Activated T-cell treated with anti-CD3 and anti-CD28 coated beads, Interleukin-2, amount 50 U/mL, for 4 hours (primary cell): ENCODE data around the gene LRRC46. TPM values are rescaled to one million over a fixed set of nuclear protein-coding genes. Genes with fewer than 3 reads are reported as not detected.

Source experiments
- ATAC-seq, 2 donors: fragments of 200-7000 bp; cut with Tn5 transposase; one replicate each; pipeline ENCODE4 v1.10.0; 2021
- DNase-seq: peaks from one replicate; pipeline ENCODE4 v3.0.0-alpha.2; 2020
- H3K27me3 Mint-ChIP-seq: one replicate; pipeline ENCODE4 v1.8.0; 2021; ENCODE audit warnings: low read depth, mixed read lengths
- H3K36me3 Mint-ChIP-seq: one replicate; pipeline ENCODE4 v1.8.0; 2022; ENCODE audit warnings: mixed read lengths; ENCODE audit not compliant: insufficient read depth
- H3K4me1 Mint-ChIP-seq: one replicate; pipeline ENCODE4 v1.8.0; 2021; ENCODE audit warnings: low read depth, mixed read lengths
- H3K4me3 Mint-ChIP-seq: one replicate; pipeline ENCODE4 v1.8.0; 2021; ENCODE audit warnings: mild to moderate bottlenecking, moderate library complexity, mixed read lengths
- H3K9me3 Mint-ChIP-seq: one replicate; pipeline ENCODE4 v1.8.0; 2021; ENCODE audit warnings: mixed read lengths
- total RNA-seq, 3 donors: library from RNA; stranded (reverse); gene quantifications; one replicate each; pipeline ENCODE4 v1.2.1, GENCODE V29; 2021

LRRC46 gene
- total RNA-seq, 3 donors from 2014 or later = 0.27 to 0.63 (median 0.29) TPM

DNA sequence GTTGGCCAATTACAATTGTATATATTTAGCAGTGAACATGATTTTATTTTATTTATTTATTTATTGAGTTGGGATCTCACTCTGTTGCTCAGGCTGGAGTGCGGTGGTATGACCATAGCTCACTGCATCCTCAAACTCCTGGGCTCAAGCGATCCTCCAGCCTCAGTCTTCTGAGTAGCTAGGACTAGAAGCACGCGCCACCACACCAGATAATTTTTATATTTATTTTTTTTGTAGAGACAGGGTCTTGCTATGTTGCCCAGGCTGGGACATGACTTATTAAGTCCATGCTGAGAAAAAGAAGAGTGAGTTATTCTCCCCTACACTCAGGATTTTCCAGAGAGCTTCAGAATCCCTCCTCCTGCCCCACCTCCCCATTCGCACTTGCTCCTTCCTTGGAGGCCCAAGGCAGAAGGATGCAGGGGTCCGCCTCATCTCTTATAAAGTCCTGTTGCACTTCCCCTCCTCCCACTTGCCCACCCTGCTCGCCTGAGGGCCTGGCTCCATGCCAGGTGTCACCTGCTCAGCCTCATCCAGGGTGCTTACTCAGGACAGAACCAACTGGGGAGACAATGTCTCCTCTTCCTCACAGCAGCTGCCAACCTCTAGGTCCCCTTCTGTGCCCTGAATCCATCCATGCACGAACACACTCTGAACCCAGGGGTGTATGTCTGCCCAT is 48.4 kb downstream of the LRRC46 start:
- Mint-ChIP-seq H3K27me3 (peaks cover 29% of the 10 kb centered on the region), H3K9me3 (no peaks in the 10 kb centered on the region), H3K4me1 (peaks cover 25% of the 10 kb centered on the region), H3K36me3 (no peaks in the 10 kb centered on the region), H3K4me3 (no peak overlapping the region)
- ATAC-seq (no peak), DNase-seq (no peak)

DNA sequence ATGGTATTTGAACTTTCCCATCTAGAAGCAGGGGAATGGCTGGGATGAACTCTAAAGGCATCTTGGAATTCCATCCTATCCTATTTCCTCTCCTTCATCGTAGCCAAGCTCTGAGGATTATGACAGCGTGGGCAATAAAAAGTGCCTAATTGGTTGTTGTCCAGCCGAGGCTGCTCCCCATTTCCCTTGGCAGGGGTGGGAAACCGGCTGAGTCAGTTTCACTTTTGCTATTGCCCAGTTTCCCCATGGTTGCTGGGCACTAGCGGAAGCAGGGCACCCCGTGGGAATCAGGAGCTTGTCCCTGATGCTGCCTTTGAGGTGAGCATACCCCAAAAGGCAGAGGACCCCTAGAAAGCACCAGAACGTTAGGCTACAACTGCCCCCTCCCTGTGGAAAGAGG is 50.8 kb downstream of the LRRC46 start:
- Mint-ChIP-seq H3K4me1 (peaks cover 37% of the 10 kb centered on the region), H3K27me3 (peaks cover 21% of the 10 kb centered on the region), H3K36me3 (no peaks in the 10 kb centered on the region), H3K9me3 (no peaks in the 10 kb centered on the region), H3K4me3 (no peak overlapping the region)
- ATAC-seq = no peak
- DNase-seq = no peak

DNA sequence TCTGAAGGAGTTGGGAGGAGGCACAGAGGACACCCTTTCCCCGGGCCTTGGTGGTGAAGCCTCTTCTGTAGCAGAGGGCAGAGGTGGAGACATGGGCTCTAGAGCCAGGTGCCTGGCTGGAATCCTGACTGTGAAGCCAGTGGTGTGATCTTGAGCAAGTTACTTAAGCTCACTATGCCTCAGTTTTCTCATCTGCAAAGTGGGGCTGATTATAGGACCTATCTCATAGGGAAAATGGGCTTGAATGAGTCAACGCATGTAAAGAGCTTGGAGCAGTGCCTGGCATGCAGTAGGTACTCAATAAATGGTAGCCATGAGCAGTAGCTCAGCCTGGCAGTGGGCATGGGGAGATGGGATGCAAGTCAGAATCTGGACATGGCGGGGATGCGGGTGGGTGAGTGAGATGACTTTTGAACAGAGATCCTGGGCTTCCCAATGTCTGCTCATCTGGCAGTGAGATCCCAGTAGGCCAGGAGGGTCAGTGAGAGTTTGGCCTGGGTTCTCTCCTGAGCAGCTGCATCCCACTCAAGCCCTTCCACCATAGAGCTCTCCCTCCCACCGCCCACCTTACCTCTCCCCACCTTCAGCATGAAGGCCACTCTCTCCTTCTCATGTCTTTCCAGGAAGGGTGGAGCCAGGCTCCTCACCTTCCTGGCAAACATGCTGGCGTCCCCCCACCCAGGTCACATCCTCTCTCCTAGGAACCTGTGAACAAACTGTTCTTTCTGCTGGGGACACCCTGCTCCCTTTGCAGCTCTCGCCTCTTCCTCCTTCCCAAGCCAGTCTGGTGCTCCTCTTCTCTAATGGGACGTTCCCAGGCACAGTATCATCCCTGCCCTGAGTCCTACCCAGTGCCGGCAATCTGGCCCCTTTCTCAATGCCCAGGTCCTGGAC is 51.5 kb downstream of the LRRC46 start:
- H3K36me3 Mint-ChIP-seq = no peaks in the 10 kb centered on the region
- H3K9me3 Mint-ChIP-seq = no peaks in the 10 kb centered on the region
- ATAC-seq = no peak
- H3K27me3 Mint-ChIP-seq = peaks cover 14% of the 10 kb centered on the region
- H3K4me3 Mint-ChIP-seq = no peak overlapping the region
- no peak for DNase-seq
- peaks cover 37% of the 10 kb centered on the region for H3K4me1 Mint-ChIP-seq

DNA sequence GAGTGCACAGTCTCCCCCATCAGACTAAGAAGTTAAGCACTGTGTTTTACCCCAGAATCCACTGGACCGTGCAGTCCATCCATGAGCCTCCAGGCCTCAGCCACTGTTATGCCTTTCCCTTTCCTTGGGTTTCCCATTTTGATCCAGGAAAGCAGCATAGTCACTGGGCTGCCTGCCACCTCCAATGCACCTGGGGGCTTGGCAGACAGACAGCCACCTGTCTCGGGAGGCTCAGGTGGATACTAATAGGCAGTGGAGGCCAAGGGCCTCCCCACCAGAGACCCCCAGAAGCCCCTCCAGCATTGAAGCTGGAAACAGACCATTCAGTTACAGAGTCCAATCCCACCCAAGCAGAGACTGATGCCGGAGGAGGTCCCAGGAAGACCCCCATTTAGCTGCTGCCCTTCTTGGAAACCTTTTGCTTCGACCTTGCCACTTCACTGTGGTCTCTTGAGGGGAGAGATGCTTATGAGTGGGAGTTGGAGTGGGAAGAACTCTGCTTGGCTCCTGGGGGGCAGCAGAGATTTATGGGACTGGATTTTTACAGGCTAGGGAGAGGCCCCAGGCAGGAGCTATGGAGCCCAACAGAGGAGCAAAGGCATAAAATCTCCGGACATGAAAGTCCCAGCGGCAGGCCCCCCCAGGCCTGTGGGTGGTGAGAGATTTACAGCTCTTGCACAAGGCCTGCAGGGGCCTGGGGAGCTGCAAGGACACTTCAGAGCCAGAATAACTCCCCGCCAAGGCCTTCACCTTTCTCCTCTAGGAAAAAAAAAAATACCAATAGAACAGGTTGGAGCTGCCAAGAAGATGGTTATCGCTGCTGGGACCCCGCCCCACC is 52.3 kb downstream of the LRRC46 start:
- ATAC-seq = no peak
- peaks cover 37% of the 10 kb centered on the region for H3K4me1 Mint-ChIP-seq

DNA sequence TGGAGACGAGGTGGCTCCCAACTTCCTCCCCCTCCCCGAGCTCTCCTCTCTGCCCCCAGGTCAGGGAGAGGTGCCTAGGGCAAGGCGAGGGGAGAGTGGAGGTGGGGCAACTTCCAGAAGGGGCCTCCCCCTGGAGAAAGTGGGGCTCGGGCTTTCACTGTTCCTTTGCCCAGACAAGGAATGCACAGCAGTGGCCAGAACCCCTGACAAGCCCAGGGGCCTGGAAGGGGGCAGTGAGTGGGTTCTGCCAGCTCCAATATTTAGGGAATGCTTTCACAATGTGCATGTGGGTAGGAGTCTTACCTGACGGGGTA is 52.9 kb downstream of the LRRC46 start:
- H3K4me1 Mint-ChIP-seq = peaks cover 33% of the 10 kb centered on the region
- H3K36me3 Mint-ChIP-seq = no peaks in the 10 kb centered on the region
- H3K4me3 Mint-ChIP-seq = no peak overlapping the region
- H3K9me3 Mint-ChIP-seq = no peaks in the 10 kb centered on the region
- ATAC-seq (no peak), DNase-seq (no peak)
- peaks cover 7% of the 10 kb centered on the region for H3K27me3 Mint-ChIP-seq

More for the DNA sequence above, 52.3 kb downstream of the LRRC46 start:
- DNase-seq = no peak
- H3K4me3 Mint-ChIP-seq = no peak overlapping the region
- H3K27me3 Mint-ChIP-seq = peaks cover 10% of the 10 kb centered on the region
- no peaks in the 10 kb centered on the region for H3K36me3 Mint-ChIP-seq
- no peaks in the 10 kb centered on the region for H3K9me3 Mint-ChIP-seq

DNA sequence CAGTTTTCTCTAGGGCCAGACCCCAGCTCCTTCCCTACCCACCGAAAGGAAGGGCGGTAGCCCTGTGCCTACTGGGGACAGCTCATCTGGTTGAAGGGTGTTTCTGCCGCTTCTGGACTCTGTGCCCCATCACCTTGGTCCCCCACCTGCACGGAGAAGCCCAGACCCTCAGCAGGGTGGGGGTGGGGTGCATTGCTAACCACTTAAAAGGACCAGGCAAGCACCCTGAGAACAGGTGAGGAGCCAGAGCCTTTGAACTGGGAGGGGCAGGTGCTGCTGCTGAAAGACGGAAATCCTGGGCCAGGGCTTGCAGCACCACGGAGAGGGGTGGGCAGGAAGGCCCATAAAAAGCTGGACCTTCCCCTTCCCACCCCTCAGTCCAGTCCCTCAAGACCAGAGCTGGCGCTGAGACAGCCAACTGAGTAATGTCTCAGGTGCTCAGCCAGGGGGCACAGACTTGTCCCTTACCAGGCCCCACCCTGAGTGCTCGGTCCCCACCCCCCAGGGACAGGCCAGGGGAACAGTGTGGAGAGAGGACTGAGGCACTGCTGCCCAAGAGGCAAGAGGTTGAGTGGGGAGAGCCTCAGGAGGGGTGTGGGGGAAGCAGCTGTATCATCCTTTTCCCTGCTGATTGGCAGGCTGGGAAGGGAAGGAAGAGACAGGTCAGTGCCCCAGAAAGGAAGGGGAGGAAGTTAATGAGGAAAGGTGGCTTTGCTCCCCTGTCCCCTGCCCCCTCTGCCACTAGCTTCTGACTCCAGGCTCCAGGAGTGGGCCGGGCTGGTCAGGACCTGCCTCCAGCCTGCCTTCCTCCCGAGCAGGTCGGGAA is 53.6 kb downstream of the LRRC46 start:
- Mint-ChIP-seq H3K27me3 (peaks cover 6% of the 10 kb centered on the region), H3K4me3 (no peak overlapping the region)
- no peak for DNase-seq

More for the DNA sequence above, 53.6 kb downstream of the LRRC46 start:
- peaks cover 34% of the 10 kb centered on the region for H3K4me1 Mint-ChIP-seq
- ATAC-seq = no peak
- H3K36me3 Mint-ChIP-seq = no peaks in the 10 kb centered on the region
- no peaks in the 10 kb centered on the region for H3K9me3 Mint-ChIP-seq

Other genes with a start within 250 kb of the LRRC46 start
- 100 to 1,000 TPM; 916 to 992 (median 944) TPM for gene KPNB1, start 181.8 kb upstream of the LRRC46 start, total RNA-seq
- gene TBKBP1, start 137.5 kb upstream of the LRRC46 start, total RNA-seq = 10 to 100 TPM; 24.4 to 34.7 (median 24.6) TPM
- 100 to 1,000 TPM in 2 of 3 donors, 10 to 100 TPM in 1; 77.8 to 111 (median 101) TPM for gene TBX21, start 98.4 kb upstream of the LRRC46 start, total RNA-seq
- gene OSBPL7, start 9.9 kb upstream of the LRRC46 start, total RNA-seq = 1 to 10 TPM; 8.1 to 9.3 (median 9.0) TPM
- 10 to 100 TPM; 56.6 to 62.1 (median 58.6) TPM for gene MRPL10, start 129 bp upstream of the LRRC46 start, total RNA-seq
- gene SCRN2, start 9.6 kb downstream of the LRRC46 start, total RNA-seq = 10 to 100 TPM; 13.9 to 15.6 (median 14.5) TPM
- gene SP6, start 19.5 kb downstream of the LRRC46 start, total RNA-seq = under 1 TPM; 0.05 to 0.08 (median 0.05) TPM
- gene SP2, start 64.6 kb downstream of the LRRC46 start, total RNA-seq = 10 to 100 TPM; 20.9 to 25.6 (median 23.1) TPM
- gene PNPO, start 109.9 kb downstream of the LRRC46 start, total RNA-seq = 10 to 100 TPM; 82.8 to 83.5 (median 83.2) TPM
- gene PRR15L, start 126.2 kb downstream of the LRRC46 start, total RNA-seq = under 1 TPM in 2 of 3 donors, not detected in 1; 0.14 to 0.29 TPM
- 100 to 1,000 TPM; 145 to 159 (median 156) TPM for gene CDK5RAP3, start 139.4 kb downstream of the LRRC46 start, total RNA-seq
- gene COPZ2, start 206.1 kb downstream of the LRRC46 start, total RNA-seq = 1 to 10 TPM; 2.6 to 3.9 (median 3.2) TPM
- gene NFE2L1, start 216.7 kb downstream of the LRRC46 start, total RNA-seq = 100 to 1,000 TPM in 2 of 3 donors, 10 to 100 TPM in 1; 93.1 to 123 (median 109) TPM